ES-I3 (cell line): Measurements from ENCODE around the gene HGFAC.

Experiments used
- H3K36me3 ChIP-seq: 2 replicates; pipeline ENCODE4 v1.6.1; 2013; ENCODE audit warnings: mild to moderate bottlenecking, low read length, control low read depth, moderate library complexity; ENCODE audit not compliant: insufficient read depth
- H3K4me1 ChIP-seq: 2 replicates; pipeline ENCODE4 v1.6.1; 2013; ENCODE audit warnings: mild to moderate bottlenecking, control low read depth, low read length; ENCODE audit not compliant: insufficient read depth
- H3K9ac ChIP-seq: 2 replicates; pipeline ENCODE4 v1.6.1; 2013; ENCODE audit warnings: low read depth, mild to moderate bottlenecking, low read length, moderate library complexity
- H3K9me3 ChIP-seq: 2 replicates; pipeline ENCODE4 v1.6.1; 2013; ENCODE audit warnings: mild to moderate bottlenecking, low read length, moderate library complexity; ENCODE audit not compliant: control insufficient read depth, insufficient read depth

Gene HGFAC

GRCh38 chr4:3491681-3492405 lies 50.1 kb downstream of the HGFAC start:
- Histone ChIP-seq H3K4me1 (no peaks in the 10 kb centered on the region; the same call in 1 of the 2 replicates), H3K36me3 (no peaks in the 10 kb centered on the region), H3K9me3 (no peaks in the 10 kb centered on the region), H3K9ac (no peak overlapping the region)

DNA sequence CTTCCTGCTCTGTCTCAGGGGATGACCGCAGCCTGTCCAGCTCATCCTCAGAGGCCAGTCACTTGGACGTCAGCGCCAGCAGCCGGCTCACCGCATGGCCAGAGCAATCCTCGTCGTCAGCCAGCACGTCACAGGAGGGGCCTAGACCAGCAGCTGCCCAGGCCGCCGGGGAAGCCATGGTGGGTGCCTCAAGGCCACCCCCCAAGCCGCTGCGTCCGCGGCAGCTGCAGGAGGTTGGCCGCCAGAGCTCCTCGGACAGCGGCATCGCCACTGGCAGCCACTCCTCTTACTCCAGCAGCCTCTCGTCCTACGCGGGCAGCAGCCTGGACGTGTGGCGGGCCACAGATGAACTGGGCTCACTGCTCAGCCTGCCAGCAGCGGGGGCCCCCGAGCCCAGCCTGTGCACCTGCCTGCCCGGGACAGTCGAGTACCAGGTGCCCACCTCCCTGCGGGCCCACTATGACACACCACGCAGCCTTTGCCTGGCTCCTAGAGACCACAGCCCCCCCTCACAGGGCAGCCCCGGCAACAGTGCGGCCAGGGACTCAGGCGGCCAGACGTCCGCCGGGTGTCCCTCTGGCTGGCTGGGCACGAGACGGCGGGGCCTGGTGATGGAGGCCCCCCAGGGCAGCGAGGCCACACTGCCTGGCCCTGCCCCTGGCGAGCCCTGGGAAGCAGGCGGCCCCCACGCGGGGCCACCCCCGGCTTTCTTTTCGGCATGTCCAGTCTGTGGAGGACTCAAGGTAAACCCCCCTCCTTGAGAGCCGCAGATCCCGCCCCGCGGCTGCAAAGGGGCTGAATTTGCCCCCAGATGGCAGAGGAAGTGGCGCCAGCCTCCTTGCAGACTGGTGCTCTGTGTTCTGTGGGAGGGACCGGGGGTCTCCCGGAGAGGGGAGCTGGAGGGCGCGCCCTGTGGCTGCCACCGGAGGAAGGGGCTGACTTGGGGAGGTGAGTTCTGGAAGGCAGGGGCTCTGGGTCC lies 51.3 kb downstream of the HGFAC start:
- H3K9me3 ChIP-seq, result no peaks in the 10 kb centered on the region
- no peaks in the 10 kb centered on the region; the same call in 1 of the 2 replicates for H3K4me1 ChIP-seq

DNA sequence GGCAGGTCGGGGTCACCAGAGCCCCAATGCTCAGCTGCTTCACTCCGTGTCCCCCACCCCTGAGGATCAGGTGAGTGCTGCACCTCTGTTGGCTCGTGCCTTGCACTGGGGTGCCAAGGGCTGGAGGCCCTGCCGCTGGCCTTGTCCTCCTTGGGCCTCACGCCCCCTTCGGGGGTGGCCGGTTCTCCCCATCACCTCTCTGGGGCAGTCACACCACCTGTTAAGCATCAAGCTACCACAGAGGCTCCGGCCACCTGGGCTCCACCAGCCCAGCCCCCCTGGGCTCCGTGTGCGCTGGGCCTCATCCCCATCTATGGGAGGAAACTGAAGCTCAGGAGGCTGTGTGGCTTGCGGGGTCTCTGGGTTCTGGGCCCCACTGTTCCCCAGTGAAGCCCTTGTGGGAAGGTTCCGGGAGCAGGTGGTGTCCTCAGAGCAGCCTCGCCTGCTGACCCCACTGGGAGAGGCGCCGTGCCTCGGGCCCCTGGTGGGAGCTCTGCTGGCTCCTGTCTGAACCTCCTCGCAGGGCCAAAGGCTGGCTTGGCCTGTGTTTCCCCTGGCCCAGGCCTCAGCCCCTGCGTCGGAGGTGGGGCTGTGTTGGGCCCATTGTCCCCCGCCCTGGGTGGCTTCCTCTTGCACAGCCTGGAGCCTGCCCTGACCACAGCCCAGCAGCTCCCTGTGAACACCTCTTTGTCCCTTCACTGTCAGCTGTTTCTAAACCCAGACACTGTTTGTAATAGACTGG lies 52.1 kb downstream of the HGFAC start:
- H3K9ac ChIP-seq, result no peak overlapping the region
- no peaks in the 10 kb centered on the region for H3K36me3 ChIP-seq
- no peaks in the 10 kb centered on the region for H3K9me3 ChIP-seq
- no peaks in the 10 kb centered on the region; the same call in 1 of the 2 replicates for H3K4me1 ChIP-seq

More for the DNA sequence above, 51.3 kb downstream of the HGFAC start:
- Histone ChIP-seq H3K9ac (no peak overlapping the region), H3K36me3 (no peaks in the 10 kb centered on the region)

DNA sequence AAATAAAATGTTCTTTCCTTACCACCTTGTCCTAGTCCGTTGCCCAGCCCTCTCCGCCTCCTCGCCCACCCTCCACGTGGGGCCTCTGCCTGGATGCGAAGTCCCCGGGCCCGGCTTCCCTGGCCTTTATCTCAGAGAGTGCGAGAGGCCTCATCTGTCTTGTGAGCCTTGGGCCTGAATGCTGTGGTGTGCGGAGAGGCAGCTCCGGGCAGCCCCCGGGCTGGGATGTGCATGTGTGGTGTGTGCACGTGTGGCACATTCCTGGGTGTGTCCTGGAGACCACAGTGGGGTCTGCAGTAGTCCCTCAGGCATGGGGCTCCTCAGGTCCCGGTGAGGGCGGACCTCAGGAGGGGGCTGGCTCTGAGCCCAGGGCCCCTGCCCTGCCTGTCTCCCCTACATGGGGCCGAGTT lies 52.7 kb downstream of the HGFAC start:
- Histone ChIP-seq H3K9ac (no peak overlapping the region), H3K4me1 (no peaks in the 10 kb centered on the region; the same call in 1 of the 2 replicates), H3K9me3 (no peaks in the 10 kb centered on the region), H3K36me3 (no peaks in the 10 kb centered on the region)

DNA sequence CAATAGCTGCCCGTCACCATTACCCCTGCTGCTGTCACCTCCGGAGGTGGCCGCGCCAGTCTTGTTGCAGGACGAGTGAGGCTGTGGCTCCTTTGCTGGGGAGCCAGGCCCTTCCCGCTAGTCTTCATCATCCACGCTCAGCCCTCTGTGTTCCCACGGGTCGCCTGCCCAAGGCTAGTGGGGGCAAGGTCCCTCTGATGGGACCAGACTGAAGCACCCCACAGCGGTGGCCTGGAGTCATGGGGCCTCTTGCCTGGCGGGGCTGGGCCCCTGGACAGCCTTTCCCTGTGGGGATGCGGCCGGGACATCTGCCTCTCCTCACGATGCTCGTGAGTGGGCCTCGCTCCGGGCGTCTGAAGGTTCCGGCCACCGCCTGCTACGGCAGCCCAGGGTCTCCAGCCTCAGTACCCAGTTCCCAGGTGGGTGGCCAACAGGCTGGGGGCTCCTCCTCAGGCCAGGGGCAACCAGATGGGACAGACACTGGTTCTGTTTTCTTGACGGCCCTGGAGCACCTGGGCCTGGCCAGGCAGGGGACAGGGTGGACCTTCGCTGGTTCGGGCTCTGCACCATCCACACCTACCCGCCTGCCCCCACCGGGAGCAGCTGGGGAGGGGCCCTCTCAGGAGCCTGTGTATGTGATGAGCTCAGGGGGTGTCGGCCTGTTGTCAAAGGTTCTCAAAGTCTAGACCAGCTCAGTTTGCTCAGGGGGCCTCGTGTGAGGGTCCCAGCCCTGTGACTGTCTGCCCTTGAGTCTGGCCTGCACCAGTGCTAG lies 53.6 kb downstream of the HGFAC start:
- Histone ChIP-seq H3K9ac (no peak overlapping the region), H3K4me1 (no peaks in the 10 kb centered on the region; the same call in 1 of the 2 replicates), H3K9me3 (no peaks in the 10 kb centered on the region), H3K36me3 (no peaks in the 10 kb centered on the region)

GRCh38 chr4:3496021-3496420 lies 54.3 kb downstream of the HGFAC start:
- H3K9me3 ChIP-seq, result no peaks in the 10 kb centered on the region

DNA sequence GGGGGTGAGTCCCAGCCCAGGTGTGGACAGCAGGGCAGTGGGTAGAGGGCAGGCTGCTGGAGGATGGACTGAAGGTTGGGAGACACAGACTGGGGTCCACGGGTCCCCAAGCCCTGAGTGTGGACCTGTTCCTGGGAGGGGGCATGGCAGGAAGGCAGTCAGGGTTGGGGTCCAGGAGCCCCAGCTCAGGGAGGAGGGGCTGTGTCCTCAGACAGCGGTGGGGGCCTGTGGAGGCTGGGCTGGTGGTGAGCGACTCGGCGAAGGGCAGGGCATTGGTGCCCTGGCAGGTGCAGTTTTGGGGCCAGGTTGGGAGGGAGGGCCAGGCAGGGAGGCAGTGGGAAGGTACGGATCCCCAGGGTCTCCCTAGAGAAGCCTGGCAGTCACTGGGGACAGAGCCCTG lies 55.3 kb downstream of the HGFAC start:
- H3K4me1 ChIP-seq, result no peaks in the 10 kb centered on the region; the same call in 1 of the 2 replicates
- no peaks in the 10 kb centered on the region for H3K9me3 ChIP-seq
- H3K36me3 ChIP-seq, result no peaks in the 10 kb centered on the region
- H3K9ac ChIP-seq, result no peak overlapping the region

More at GRCh38 chr4:3496021-3496420, 54.3 kb downstream of the HGFAC start:
- Histone ChIP-seq H3K9ac (no peak overlapping the region), H3K4me1 (no peaks in the 10 kb centered on the region; the same call in 1 of the 2 replicates), H3K36me3 (no peaks in the 10 kb centered on the region)

DNA sequence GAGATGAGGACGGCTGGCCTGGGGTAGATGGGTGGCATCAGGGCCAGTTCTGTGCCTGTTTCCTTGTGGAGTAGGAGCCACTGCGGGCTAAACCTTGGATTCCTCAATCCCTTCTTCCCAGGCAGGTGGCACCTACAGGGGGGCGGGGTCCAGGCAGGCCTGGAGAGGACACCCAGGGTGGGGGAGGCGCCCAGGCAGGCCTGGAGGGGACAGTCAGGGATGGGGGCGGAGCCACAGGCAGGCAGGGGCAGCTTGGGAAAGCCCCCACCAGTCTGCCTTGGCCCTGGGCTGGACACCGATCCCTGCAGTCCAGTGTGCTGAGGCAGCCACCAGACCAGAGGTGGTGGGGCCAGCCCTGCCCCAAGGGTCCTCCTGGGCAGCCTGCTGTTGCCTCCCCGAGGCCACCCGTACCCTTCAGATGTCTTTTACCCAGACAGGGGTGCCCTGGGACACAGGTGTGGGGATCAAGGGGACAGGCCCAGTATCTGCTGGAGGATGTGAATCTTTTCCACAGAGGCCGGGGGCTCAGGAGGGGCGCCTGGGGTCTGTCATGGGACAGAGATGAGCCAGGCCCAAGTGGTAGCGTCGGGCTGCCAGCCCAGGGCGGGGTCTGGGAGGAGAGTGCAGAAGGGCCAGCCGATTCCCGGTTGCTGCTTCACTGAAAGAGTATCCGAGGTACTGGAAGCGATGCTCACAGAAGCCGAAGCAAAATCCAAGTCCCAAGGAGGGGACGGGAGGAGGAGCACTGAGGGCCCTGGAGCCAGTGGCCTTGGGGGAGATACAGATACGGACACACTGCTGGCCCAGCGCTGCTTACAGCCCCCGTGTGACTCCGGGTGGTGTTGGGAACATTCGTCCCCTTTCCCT lies 56.0 kb downstream of the HGFAC start:
- Histone ChIP-seq H3K4me1 (no peaks in the 10 kb centered on the region), H3K9me3 (no peaks in the 10 kb centered on the region), H3K9ac (no peak overlapping the region), H3K36me3 (no peaks in the 10 kb centered on the region)

GRCh38 chr4:3498407-3498806 lies 56.6 kb downstream of the HGFAC start:
- H3K36me3 ChIP-seq, result no peaks in the 10 kb centered on the region
- no peak overlapping the region for H3K9ac ChIP-seq
- H3K4me1 ChIP-seq, result no peaks in the 10 kb centered on the region
- no peaks in the 10 kb centered on the region for H3K9me3 ChIP-seq
